HepG2 (cell line): ENCODE results near the gene L1CAM. TPM values are rescaled to one million over a fixed set of nuclear protein-coding genes. Genes with fewer than 3 reads are reported as not detected.

ENCODE experiments used
- ATAC-seq: fragments of 200-7000 bp; cut with Tn5 transposase; 3 replicates; pipeline ENCODE4 v1.9.1; 2020; ENCODE audit warnings: mild to moderate bottlenecking, moderate library complexity
- BruUV-seq: library from RNA; stranded (reverse); fragments of 400-500 nt; replicated peaks from 2 replicates; lab custom pipeline; 2021; lab: Mats Ljungman, UMichigan
- CTCF ChIA-PET: fragments of 300-600 bp; formaldehyde crosslinking; extraction: SDS; loops from one replicate; lab custom pipeline; 2021; ENCODE audit warnings: low total read pairs, inconsistent platforms, low intra/inter-chr PET ratio; lab: Yijun Ruan, JAX
- POLR2A ChIA-PET: fragments of 350-600 bp; sonication (Branson Sonifier 250); formaldehyde crosslinking; loops from one replicate; lab custom pipeline; 2020; ENCODE audit warnings: antibody characterized with exemption, inconsistent platforms; lab: Yijun Ruan, JAX
- DNase-seq: peaks from one replicate; pipeline ENCODE4 v3.0.0-alpha.2; 2015; ENCODE audit warnings: low spot score
- FAIRE-seq: peaks from 3 replicates; lab custom pipeline; 2011; peaks lifted over from hg19 to GRCh38; lab: Jason Lieb, UNC
- H2AFZ ChIP-seq: one replicate; pipeline ENCODE4 v1.6.1; 2011; ENCODE audit warnings: low read length, inconsistent platforms
- H3K27ac ChIP-seq: fragments of 300-600 bp; 3 replicates; pipeline ENCODE4 v1.8.0; 2011; ENCODE audit warnings: mixed run types, mild to moderate bottlenecking, mixed read lengths, low read length, inconsistent platforms; ENCODE audit not compliant: insufficient read depth; ENCODE audit errors: extremely low read length
- H3K27me3 ChIP-seq, 2 experiments: fragments of 200-600 bp in 1 of 2; 2 replicates in 1 of 2; 3 replicates in 1 of 2; pipeline versions ENCODE4 v1.6.0 to v1.8.0; 2011; ENCODE audit warnings: low read length in 2 of 2, mild to moderate bottlenecking in 2 of 2, moderate library complexity in 2 of 2, inconsistent platforms in 1 of 2; ENCODE audit not compliant: insufficient read depth in 2 of 2, control insufficient read depth in 1 of 2
- H3K36me3 ChIP-seq, 2 experiments: fragments of 200-600 bp in 1 of 2; replicated peaks in 1 of 2; 2 replicates in 1 of 2; 3 replicates in 1 of 2; pipeline versions ENCODE4 v1.5.1 to v1.8.0; 2011; ENCODE audit warnings: low read length in 2 of 2, inconsistent platforms in 1 of 2; ENCODE audit not compliant: insufficient read depth in 2 of 2, control insufficient read depth in 1 of 2
- H3K4me1 ChIP-seq: 2 replicates; pipeline ENCODE4 v1.5.1; 2012; ENCODE audit warnings: low read length, inconsistent platforms; ENCODE audit not compliant: insufficient read depth
- H3K4me2 ChIP-seq: 2 replicates; pipeline ENCODE4 v1.6.0; 2011; ENCODE audit warnings: low read depth, low read length, inconsistent platforms
- H3K4me3 ChIP-seq, 3 experiments: fragments of 200-600 bp in 1 of 3; sonication (generic), shearing (Covaris generic) in 1 of 3; replicated peaks in 1 of 3; 2 replicates each; pipeline ENCODE4 v1.5.1; 2011 to 2016; ENCODE audit warnings: low read length in 3 of 3, inconsistent platforms in 2 of 3, low read depth in 2 of 3, mild to moderate bottlenecking in 2 of 3, control low read depth in 1 of 3, mixed read lengths in 1 of 3; ENCODE audit not compliant: insufficient read depth in 1 of 3
- H3K79me2 ChIP-seq: one replicate; pipeline ENCODE4 v1.6.1; 2011; ENCODE audit warnings: low read length, inconsistent platforms; ENCODE audit not compliant: insufficient read depth
- H3K9ac ChIP-seq: 2 replicates; pipeline ENCODE4 v1.6.0; 2011; ENCODE audit warnings: mild to moderate bottlenecking, low read depth, low read length, inconsistent platforms; ENCODE audit not compliant: insufficient read depth
- H3K9me3 ChIP-seq: 2 replicates; pipeline ENCODE4 v1.5.1; 2012; ENCODE audit warnings: mild to moderate bottlenecking, low read length
- H4K20me1 ChIP-seq: 2 replicates; pipeline ENCODE4 v1.6.0; 2011; ENCODE audit warnings: inconsistent platforms, mild to moderate bottlenecking, low read length, moderate library complexity; ENCODE audit not compliant: insufficient read depth
- CBFB ChIP-seq: sonication (generic); formaldehyde crosslinking; IDR thresholded peaks from 2 replicates; pipeline ENCODE4 v1.4.0; 2020; ENCODE audit warnings: missing genetic modification reagents
- KDM6A ChIP-seq: IDR thresholded peaks from 2 replicates; pipeline ENCODE4 v1.6.1; 2016; ENCODE audit warnings: low read depth
- MXD1 ChIP-seq: sonication (generic); formaldehyde crosslinking; IDR thresholded peaks from 2 replicates; pipeline ENCODE4 v1.4.0; 2020; ENCODE audit warnings: mild to moderate bottlenecking, missing genetic modification reagents
- XRCC5 ChIP-seq: fragments of 200-400 bp; formaldehyde crosslinking; optimal IDR thresholded peaks from 2 replicates; pipeline ENCODE3; 2017; ENCODE audit warnings: mild to moderate bottlenecking, low read length
- ZBTB2 ChIP-seq: sonication (generic); formaldehyde crosslinking; IDR thresholded peaks from 2 replicates; pipeline ENCODE4 v1.8.0; 2022; ENCODE audit warnings: low read depth, missing genetic modification reagents
- ZGPAT ChIP-seq: IDR thresholded peaks from 2 replicates; pipeline ENCODE4 v1.6.1; 2016; ENCODE audit warnings: mild to moderate bottlenecking
- ZNF430 ChIP-seq: sonication (generic); formaldehyde crosslinking; IDR thresholded peaks from 2 replicates; pipeline ENCODE4 v1.9.0; 2021; ENCODE audit warnings: mild to moderate bottlenecking, missing genetic modification reagents
- ZNF660 ChIP-seq: sonication (generic); formaldehyde crosslinking; IDR thresholded peaks from 2 replicates; pipeline ENCODE4 v1.5.1; 2020; ENCODE audit warnings: mild to moderate bottlenecking, low read depth, missing genetic modification reagents, borderline replicate concordance
- WGBS: methylation state at CpG from one replicate; pipeline ENCODE4 v1.1.6; 2017; ENCODE audit warnings: low lambda C conversion rate; 5-methylcytosine and 5-hydroxymethylcytosine counted together
- in situ Hi-C: cut with HindIII; loops from 2 replicates; pipeline ENCODE4 v1.10.0; 2017; ENCODE audit warnings: low pct_unique_long_range_greater_than_20kb; ENCODE audit not compliant: extremely low pct_ligation_motif_present
- intact Hi-C: fragments of 100-400 bp; cut with micrococcal nuclease; formaldehyde crosslinking; loops from one replicate; pipeline ENCODE4 v1.10.0; 2022; ENCODE audit not compliant: unreplicated experiment
- polyA plus RNA-seq, 8 experiments: library from polyadenylated mRNA; depleted of rRNA in 3 of 8; stranded (reverse) in 7 of 8; unstranded in 1 of 8; fragments of >200 nt; fragmentation: Illumina TruSeq in 4 of 8; extraction: Trizol in 4 of 8; gene quantifications; 2 replicates each; pipeline versions ENCODE4 v1.2.1 to v1.2.3, GENCODE V29; 2011 to 2016; ENCODE audit warnings: low read depth in 4 of 8, missing spikeins in 1 of 8, mixed read lengths in 1 of 8; ENCODE audit not compliant: insufficient read depth in 1 of 8
- total RNA-seq, 5 experiments: library from RNA; depleted of rRNA; stranded (reverse); fragments of >200 nt; fragmentation: Illumina TruSeq; extraction: Trizol; gene quantifications; 2 replicates each; pipeline ENCODE4 v1.2.3, GENCODE V29; 2016; ENCODE audit warnings: low read depth in 1 of 5
- TF ChIP-seq, protein P1 (sequence below): sonication (generic); formaldehyde crosslinking; IDR thresholded peaks from 2 replicates; pipeline ENCODE4 v1.4.0; 2020; ENCODE audit warnings: missing genetic modification reagents; ENCODE audit errors: not compliant biosample characterization

The L1CAM gene
- total and polyA plus RNA-seq, 2 of the 13 experiments (the other 11 are each of a cell fraction or from before 2014, with no cell fraction given) = 1.4 to 2.0 TPM

- no peak for TF ChIP-seq ZBTB2
- TF ChIP-seq ZNF660 = no peak
- no peak for TF ChIP-seq KDM6A (CRISPR knock-in tag)
- no peak for TF ChIP-seq XRCC5
- TF ChIP-seq CBFB (CRISPR knock-in tag) = no peak
- TF ChIP-seq ZGPAT = no peak
- TF ChIP-seq ZNF430 (CRISPR knock-in tag) = no peak
- no peak for TF ChIP-seq MXD1 (CRISPR knock-in tag)
- TF ChIP-seq, protein P1, sequence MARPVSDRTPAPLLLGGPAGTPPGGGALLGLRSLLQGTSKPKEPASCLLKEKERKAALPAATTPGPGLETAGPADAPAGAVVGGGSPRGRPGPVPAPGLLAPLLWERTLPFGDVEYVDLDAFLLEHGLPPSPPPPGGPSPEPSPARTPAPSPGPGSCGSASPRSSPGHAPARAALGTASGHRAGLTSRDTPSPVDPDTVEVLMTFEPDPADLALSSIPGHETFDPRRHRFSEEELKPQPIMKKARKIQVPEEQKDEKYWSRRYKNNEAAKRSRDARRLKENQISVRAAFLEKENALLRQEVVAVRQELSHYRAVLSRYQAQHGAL (CRISPR knock-in tag) = no peak
- DNase-seq (no peak), ATAC-seq (no peak), FAIRE-seq (no peak)
- Histone ChIP-seq H4K20me1 (no peaks in the 10 kb centered on the region), H3K9ac (no peak overlapping the region), H3K4me2 (no peak overlapping the region), H3K9me3 (no peaks in the 10 kb centered on the region), H3K27me3 (peaks cover 0 to 4% of the 10 kb centered on the region in 2 experiments; a peak in 1 of 5 replicates), H3K4me3 (no peak overlapping the region), H3K4me1 (peaks cover 5% of the 10 kb centered on the region), H3K36me3 (no peaks in the 10 kb centered on the region), H2AFZ (no peak overlapping the region), H3K27ac (no peak overlapping the region), H3K79me2 (no peaks in the 10 kb centered on the region)
- intact Hi-C loops = no loop called here
- in situ Hi-C loops = no loop called here
- POLR2A ChIA-PET = no interaction called here
- BruUV-seq = no TSS peak
- CTCF ChIA-PET = no interaction called here
- no CpG with 5 or more reads among the region's 12 CpGs for WGBS
Observed at GRCh38 chrX:153907456-153907855, 21.5 kb upstream of the L1CAM start.
